Natural killer cell (primary cell): ENCODE measurements around the gene P2RY6. TPM values are rescaled to one million over a fixed set of nuclear protein-coding genes. Genes with fewer than 3 reads are reported as not detected.
A peak's percentile ranks its signal among the peaks of the same experiment; 100 is the strongest.

Source experiments
- ATAC-seq, 3 donors: fragments of 150-1000 bp in 2 of 3; fragments of 200-7000 bp in 1 of 3; cut with Tn5 transposase; 1 replicate in 1 of 3; 2 replicates in 2 of 3; pipeline ENCODE4 v1.10.0; 2021; ENCODE audit warnings: mild to moderate bottlenecking in 2 of 3, moderate library complexity in 2 of 3
- DNase-seq, 2 donors: peaks; one replicate each; pipeline versions ENCODE4 v3.0.0 to v3.0.0-alpha.2; 2013 to 2021; ENCODE audit warnings: mixed read lengths in 1 of 2
- H3K27ac ChIP-seq: one replicate; pipeline ENCODE4 v1.5.1; 2013; ENCODE audit warnings: mild to moderate bottlenecking, low read length
- H3K27me3 ChIP-seq: one replicate; pipeline ENCODE4 v1.6.1; 2013; ENCODE audit warnings: low read length; ENCODE audit not compliant: control insufficient read depth, insufficient read depth
- H3K36me3 ChIP-seq: one replicate; pipeline ENCODE4 v1.6.1; 2013; ENCODE audit warnings: low read length; ENCODE audit not compliant: control insufficient read depth, insufficient read depth
- H3K4me1 ChIP-seq: one replicate; pipeline ENCODE4 v1.6.1; 2013; ENCODE audit warnings: low read length; ENCODE audit not compliant: control insufficient read depth, insufficient read depth
- H3K4me3 ChIP-seq: one replicate; pipeline ENCODE4 v1.5.1; 2013; ENCODE audit warnings: low read length
- H3K9me3 ChIP-seq: one replicate; pipeline ENCODE4 v1.6.1; 2013; ENCODE audit warnings: low read length; ENCODE audit not compliant: control insufficient read depth, insufficient read depth
- H3K27ac Mint-ChIP-seq, 2 donors: one replicate each; pipeline ENCODE4 v1.8.0; 2022; ENCODE audit warnings: mild to moderate bottlenecking in 2 of 2, mixed read lengths in 2 of 2, moderate library complexity in 1 of 2
- H3K27me3 Mint-ChIP-seq, 2 donors: one replicate each; pipeline ENCODE4 v1.8.0; 2022; ENCODE audit warnings: low read depth in 2 of 2, mixed read lengths in 2 of 2
- H3K36me3 Mint-ChIP-seq: one replicate; pipeline ENCODE4 v1.8.0; 2022; ENCODE audit warnings: mixed read lengths
- H3K4me1 Mint-ChIP-seq, 2 donors: one replicate each; pipeline ENCODE4 v1.8.0; 2022; ENCODE audit warnings: mixed read lengths in 2 of 2
- H3K4me3 Mint-ChIP-seq: one replicate; pipeline ENCODE4 v1.8.0; 2022; ENCODE audit warnings: mild to moderate bottlenecking, moderate library complexity, mixed read lengths
- H3K9me3 Mint-ChIP-seq, 2 donors: one replicate each; pipeline ENCODE4 v1.8.0; 2022; ENCODE audit warnings: mixed read lengths in 2 of 2
- CTCF ChIP-seq: fragments of 200-600 bp; IDR thresholded peaks from one replicate; pipeline ENCODE4 v1.8.0; 2022; ENCODE audit warnings: antibody characterized with exemption
- WGBS: methylation state at CpG from one replicate; pipeline ENCODE4 v1.1.7; 2013; ENCODE audit warnings: missing lambda C conversion rate; ENCODE audit not compliant: insufficient coverage; 5-methylcytosine and 5-hydroxymethylcytosine counted together
- intact Hi-C: fragments of 100-400 bp; cut with micrococcal nuclease; formaldehyde crosslinking; loops from one replicate; pipeline ENCODE4 v1.14.2; 2022
- total RNA-seq, 4 donors: library from RNA; stranded (reverse); fragments of 120-200 nt in 1 of 4; gene quantifications; one replicate each; pipeline versions ENCODE4 v1.2.3 to v1.2.4, GENCODE V29; 2013 to 2022

Gene P2RY6
- total RNA-seq, 3 donors from 2014 or later (not counting 1 experiment from before 2014, with no cell fraction given): 0.24 to 0.40 TPM; not detected in 1

DNA sequence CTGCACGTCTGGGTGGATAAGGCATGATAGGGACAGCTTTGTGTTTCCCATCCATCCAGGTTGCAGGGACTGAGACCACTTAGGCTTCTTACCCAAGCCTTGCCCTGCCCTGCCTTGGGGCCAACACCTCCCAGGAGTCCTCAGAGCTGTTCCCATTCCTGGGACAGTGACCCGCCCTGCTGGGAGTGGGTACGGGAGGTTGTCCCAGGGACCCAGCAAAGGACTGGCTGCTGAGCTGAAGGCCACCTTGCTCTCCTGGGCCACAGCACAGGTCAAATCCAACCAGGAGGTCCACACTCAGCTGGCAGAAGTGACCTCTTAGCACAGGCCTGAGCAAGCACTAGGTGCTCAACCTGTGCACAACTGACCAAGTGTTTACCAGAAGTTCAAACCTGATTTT is 19.1 kb downstream of the P2RY6 start:
- Histone ChIP-seq H3K4me3 (no peak overlapping the region), H3K9me3 (no peaks in the 10 kb centered on the region), H3K4me1 (peaks cover 30% of the 10 kb centered on the region), H3K36me3 (no peaks in the 10 kb centered on the region), H3K27me3 (no peaks in the 10 kb centered on the region), H3K27ac (no peak overlapping the region)
- 62% methylated on average over 3 of the region's 3 CpGs for WGBS
- no peak for TF ChIP-seq CTCF
- intact Hi-C loops: no loop called here
- no peaks in the 10 kb centered on the region for H3K9me3 Mint-ChIP-seq
- peaks cover 7 to 14% of the 10 kb centered on the region in 2 donors for H3K4me1 Mint-ChIP-seq
- no peaks in the 10 kb centered on the region for H3K36me3 Mint-ChIP-seq
- no peak overlapping the region for H3K4me3 Mint-ChIP-seq
- DNase-seq: no peak
- H3K27ac Mint-ChIP-seq: peak overlapping the region in 1 of 2 donors; percentile 93
- H3K27me3 Mint-ChIP-seq: peaks cover 0 to 5% of the 10 kb centered on the region in 2 donors
- no peak for ATAC-seq

DNA sequence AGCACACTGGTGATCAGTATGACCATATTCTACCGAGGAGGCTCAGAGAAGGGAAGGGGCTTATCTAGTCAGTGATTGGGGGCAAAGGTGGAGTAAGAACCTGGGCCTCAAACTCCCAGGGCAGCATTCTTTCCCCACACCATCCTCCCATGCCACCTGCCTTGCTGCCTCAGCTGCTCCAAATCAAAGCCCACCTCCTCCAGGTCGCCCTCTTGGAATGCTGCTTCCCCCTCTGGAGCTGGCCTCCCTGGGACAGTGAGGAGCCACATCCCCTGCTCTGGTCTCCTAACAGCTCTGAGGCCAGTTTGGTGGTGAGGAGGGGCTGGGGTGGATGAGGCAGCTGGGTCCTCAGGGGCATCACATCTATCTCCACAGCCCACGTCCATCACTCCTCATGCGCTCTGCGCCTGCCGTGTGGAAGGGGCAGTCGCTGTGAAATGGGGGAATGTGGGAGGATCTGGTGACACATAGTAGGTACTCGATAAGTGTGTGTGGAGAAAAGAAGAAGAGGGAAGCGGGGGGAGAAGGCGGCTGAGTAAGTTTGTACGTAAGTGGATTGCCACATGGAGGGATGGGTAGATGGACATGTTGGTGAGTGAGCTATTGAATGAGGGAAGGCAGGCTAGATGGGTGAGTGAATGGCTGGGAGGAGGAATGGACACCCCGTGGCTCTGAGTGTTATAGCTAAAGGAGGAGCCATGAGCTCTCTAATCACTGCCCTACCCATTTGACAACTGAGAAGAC is 19.8 kb downstream of the P2RY6 start:
- Mint-ChIP-seq H3K4me3 (no peak overlapping the region), H3K36me3 (no peaks in the 10 kb centered on the region), H3K27ac (no peak overlapping the region), H3K9me3 (no peaks in the 10 kb centered on the region), H3K27me3 (peaks cover 0 to 5% of the 10 kb centered on the region in 2 donors), H3K4me1 (peaks cover 7 to 18% of the 10 kb centered on the region in 2 donors)
- no peaks in the 10 kb centered on the region for H3K27me3 ChIP-seq
- no peak overlapping the region for H3K27ac ChIP-seq
- TF ChIP-seq CTCF: no peak
- no peak overlapping the region for H3K4me3 ChIP-seq
- no peaks in the 10 kb centered on the region for H3K9me3 ChIP-seq
- H3K4me1 ChIP-seq: peaks cover 30% of the 10 kb centered on the region
- intact Hi-C loops: no loop called here
- H3K36me3 ChIP-seq: no peaks in the 10 kb centered on the region
- 88% methylated on average over 11 of the region's 12 CpGs for WGBS
- ATAC-seq: no peak
- no peak for DNase-seq

DNA sequence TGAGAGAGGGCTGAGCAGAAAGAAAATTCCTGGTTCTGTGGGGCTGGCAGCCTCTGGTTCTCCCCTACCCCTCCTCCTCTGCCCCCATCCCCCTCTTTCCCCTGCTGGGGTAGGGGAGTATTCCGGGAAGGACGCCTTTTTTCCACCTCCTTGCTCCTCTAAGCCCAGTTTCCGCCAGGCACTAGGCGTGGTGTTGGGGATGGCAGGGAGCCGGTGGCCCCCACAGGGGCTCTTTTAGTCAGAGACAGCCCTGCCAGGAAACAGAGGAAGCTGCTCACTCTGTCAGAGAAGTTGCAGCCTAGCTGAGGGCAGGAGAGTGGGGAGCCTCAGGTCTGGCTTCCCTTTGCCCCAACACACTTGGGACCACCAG is 20.4 kb downstream of the P2RY6 start:
- no peak overlapping the region for H3K4me3 ChIP-seq
- intact Hi-C loops: no loop called here
- H3K9me3 Mint-ChIP-seq: no peaks in the 10 kb centered on the region
- H3K27ac ChIP-seq: no peak overlapping the region
- no peaks in the 10 kb centered on the region for H3K36me3 ChIP-seq
- no peak overlapping the region for H3K4me3 Mint-ChIP-seq
- DNase-seq (no peak), ATAC-seq (no peak)
- H3K9me3 ChIP-seq: no peaks in the 10 kb centered on the region
- no peaks in the 10 kb centered on the region for H3K36me3 Mint-ChIP-seq
- H3K4me1 Mint-ChIP-seq: peaks cover 7 to 19% of the 10 kb centered on the region in 2 donors
- TF ChIP-seq CTCF: no peak
- H3K27ac Mint-ChIP-seq: no peak overlapping the region
- peaks cover 0 to 5% of the 10 kb centered on the region in 2 donors for H3K27me3 Mint-ChIP-seq
- no peaks in the 10 kb centered on the region for H3K27me3 ChIP-seq
- 67% methylated on average over 3 of the region's 5 CpGs for WGBS
- H3K4me1 ChIP-seq: peaks cover 26% of the 10 kb centered on the region
